Activated CD4-positive, CD25-positive, alpha-beta regulatory T cell treated with anti-CD3 and anti-CD28 coated beads, Interleukin-2, amount 50 U/mL, for 24 hours (primary cell): ENCODE data around the gene NQO1.
"Not testable (repeated sequence)": the region's sequence is repeated elsewhere in the genome, so short reads cannot be mapped to it uniquely, and the experiment has no call there.

Experiments
- ATAC-seq, 2 donors: fragments of 150-1000 bp; cut with Tn5 transposase; one replicate each; pipeline ENCODE4 v1.10.0; 2021; ENCODE audit warnings: mild to moderate bottlenecking in 1 of 2, moderate library complexity in 1 of 2

NQO1 gene

GRCh38 chr16:69726313-69727060 lies at the start of gene NQO1:
TSS of gene NQO1 (minus strand) at chr16:69726560. CDS start at chr16:69726439, 121 bp downstream.
- peak; percentile 99 for ATAC-seq

- no peak for ATAC-seq
Observed at GRCh38 chr16:69775563-69775962, 49.2 kb upstream of the NQO1 start.

GRCh38 chr16:69773260-69773947 lies 47.0 kb upstream of the NQO1 start:
- no peak for ATAC-seq

GRCh38 chr16:69771651-69771967 lies 45.2 kb upstream of the NQO1 start:
- ATAC-seq: no peak

GRCh38 chr16:69769404-69769803 lies 43.0 kb upstream of the NQO1 start:
- ATAC-seq: no peak

GRCh38 chr16:69768666-69769065 lies 42.3 kb upstream of the NQO1 start:
- no peak for ATAC-seq

GRCh38 chr16:69767459-69768229 lies 41.3 kb upstream of the NQO1 start:
- peak; percentile 30 to 33 for ATAC-seq

GRCh38 chr16:69763599-69763942 lies 37.2 kb upstream of the NQO1 start:
- no peak for ATAC-seq

GRCh38 chr16:69762814-69763598 lies 36.6 kb upstream of the NQO1 start:
- ATAC-seq: peak; percentile 2 to 3

GRCh38 chr16:69761983-69762813 lies 35.8 kb upstream of the NQO1 start, which contains the start of gene WWP2:
TSS of gene WWP2 (plus strand) at chr16:69762332. CDS start at chr16:69787011, 24,679 bp downstream.
- ATAC-seq: peak; percentile 88

GRCh38 chr16:69757375-69757774 lies 31.0 kb upstream of the NQO1 start:
- ATAC-seq: not testable (repeated sequence)

- ATAC-seq: no peak
Observed at GRCh38 chr16:69756705-69757104, 30.3 kb upstream of the NQO1 start.

- ATAC-seq: peak; percentile 97 to 98
Observed at GRCh38 chr16:69754469-69755310, 28.3 kb upstream of the NQO1 start, which contains the start of gene NOB1. TSS of gene NOB1 (minus strand) at chr16:69754926. CDS start at chr16:69754910, 16 bp downstream.

GRCh38 chr16:69754143-69754468 lies 27.7 kb upstream of the NQO1 start:
- no peak for ATAC-seq

GRCh38 chr16:69748694-69749345 lies 22.5 kb upstream of the NQO1 start:
- ATAC-seq: no peak

- no peak for ATAC-seq
Observed at GRCh38 chr16:69747115-69747514, 20.8 kb upstream of the NQO1 start.

- ATAC-seq: no peak
Observed at GRCh38 chr16:69745959-69746358, 19.6 kb upstream of the NQO1 start.

GRCh38 chr16:69745232-69745612 lies 18.9 kb upstream of the NQO1 start:
- ATAC-seq: no peak

GRCh38 chr16:69744363-69745231 lies 18.2 kb upstream of the NQO1 start:
- ATAC-seq: no peak
